ENCODE measurements around the gene CHD3.

- peak; percentile 75; the same call in 1 of the 2 replicates for TF ChIP-seq HOXA7 (CRISPR knock-in tag; IDR thresholded peaks at IDR 0.05)
- peak; percentile 99 for TF ChIP-seq REST (IDR thresholded peaks at IDR 0.05)
- TF ChIP-seq CTCF (IDR thresholded peaks at IDR 0.05): peak; percentile 40
- TF ChIP-seq KDM1A (IDR thresholded peaks at IDR 0.05; ENCODE audit: low read depth): no peak
- peak in 1 of 2 experiments; percentile 56; a peak in 3 of 5 replicates for TF ChIP-seq JUN (IDR thresholded peaks at IDR 0.05)
- no peak for TF ChIP-seq CBX2 (IDR thresholded peaks at IDR 0.05; ENCODE audit: borderline replicate concordance, low read depth)
- peak; percentile 84 for TF ChIP-seq MAX (IDR thresholded peaks at IDR 0.05)
- peak; percentile 55 for TF ChIP-seq POLR2A (IDR thresholded peaks at IDR 0.05; ENCODE audit: low read length)
- TF ChIP-seq EP300 (IDR thresholded peaks at IDR 0.05): no peak
- TF ChIP-seq PHF8 (IDR thresholded peaks at IDR 0.05; ENCODE audit: borderline replicate concordance, low read depth): peak; percentile 77; the same call in 1 of the 2 replicates
- TF ChIP-seq ZC3H11A (IDR thresholded peaks at IDR 0.05): no peak
- no peak for TF ChIP-seq MAZ (IDR thresholded peaks at IDR 0.05; ENCODE audit: borderline replicate concordance, low read depth, low read length)
- TF ChIP-seq ZSCAN20 (CRISPR knock-in tag; IDR thresholded peaks at IDR 0.05): no peak
These were observed 31.5 kb upstream of the CHD3 start, which contains the start of gene NAA38 for GRCh38 chr17:7856811-7857712.
